AG09319 (cell line): ENCODE data around the gene GOLGA6C.
"Not testable (repeated sequence)": the region's sequence is repeated elsewhere in the genome, so short reads cannot be mapped to it uniquely, and the experiment has no call there.

Experiments used
- DNase-seq: peaks from one replicate; pipeline ENCODE4 v3.0.0-alpha.2; 2010; ENCODE audit warnings: low read depth; ENCODE audit errors: extremely low read depth
- TF ChIP-seq, protein P1 (sequence below): IDR thresholded peaks from 2 replicates; pipeline ENCODE4 v1.5.1; 2011; ENCODE audit warnings: low read depth, mild to moderate bottlenecking, inconsistent platforms, low read length, moderate library complexity

GOLGA6C gene

DNA sequence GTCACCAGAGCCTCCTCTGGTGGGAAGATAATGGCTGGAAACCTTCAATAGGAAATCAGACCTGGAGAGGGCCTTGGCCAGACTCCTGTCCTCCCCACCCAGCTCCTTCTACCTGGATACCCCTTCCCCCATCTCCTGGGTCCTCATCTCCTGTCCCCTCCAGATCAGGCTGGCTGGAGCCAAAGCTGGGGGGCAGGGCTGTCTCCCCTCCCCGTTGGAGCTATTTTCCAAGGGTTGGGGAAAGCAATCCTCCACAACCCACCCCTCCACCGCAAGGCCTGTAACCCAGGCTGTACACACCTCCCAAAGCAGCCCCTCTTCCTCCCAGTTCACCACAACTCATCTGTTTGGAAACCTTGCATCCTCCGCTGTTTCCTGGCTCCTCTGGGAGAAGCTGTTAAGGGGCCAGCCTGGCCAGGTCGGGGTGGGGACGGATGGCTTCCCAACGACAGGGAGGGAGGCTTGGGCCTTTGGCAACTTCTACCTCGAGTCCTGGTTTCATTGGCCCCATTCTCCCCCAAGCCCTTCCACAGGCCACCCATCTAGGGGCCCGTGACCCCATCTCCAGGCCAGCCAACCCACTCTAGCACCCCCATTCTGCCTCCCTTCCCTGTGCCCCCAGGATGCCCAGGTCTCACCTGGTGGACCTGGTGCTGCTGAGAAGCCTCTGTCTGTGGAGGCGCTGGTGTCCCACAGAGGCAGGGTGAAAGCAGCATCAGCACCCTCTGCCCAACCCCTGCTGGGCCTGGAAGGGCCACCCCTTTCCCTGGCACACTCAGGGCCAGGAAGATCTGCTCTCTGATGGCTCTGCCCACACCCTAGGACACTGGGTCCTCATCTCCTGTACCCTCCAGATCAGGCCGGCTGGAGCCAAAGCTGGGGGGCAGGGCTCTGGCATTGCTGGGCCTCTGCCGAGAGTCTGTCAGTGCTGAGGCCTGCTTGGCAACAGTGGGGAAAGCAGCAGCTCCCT is 22.1 kb upstream of the GOLGA6C start:
- TF ChIP-seq, protein P1, sequence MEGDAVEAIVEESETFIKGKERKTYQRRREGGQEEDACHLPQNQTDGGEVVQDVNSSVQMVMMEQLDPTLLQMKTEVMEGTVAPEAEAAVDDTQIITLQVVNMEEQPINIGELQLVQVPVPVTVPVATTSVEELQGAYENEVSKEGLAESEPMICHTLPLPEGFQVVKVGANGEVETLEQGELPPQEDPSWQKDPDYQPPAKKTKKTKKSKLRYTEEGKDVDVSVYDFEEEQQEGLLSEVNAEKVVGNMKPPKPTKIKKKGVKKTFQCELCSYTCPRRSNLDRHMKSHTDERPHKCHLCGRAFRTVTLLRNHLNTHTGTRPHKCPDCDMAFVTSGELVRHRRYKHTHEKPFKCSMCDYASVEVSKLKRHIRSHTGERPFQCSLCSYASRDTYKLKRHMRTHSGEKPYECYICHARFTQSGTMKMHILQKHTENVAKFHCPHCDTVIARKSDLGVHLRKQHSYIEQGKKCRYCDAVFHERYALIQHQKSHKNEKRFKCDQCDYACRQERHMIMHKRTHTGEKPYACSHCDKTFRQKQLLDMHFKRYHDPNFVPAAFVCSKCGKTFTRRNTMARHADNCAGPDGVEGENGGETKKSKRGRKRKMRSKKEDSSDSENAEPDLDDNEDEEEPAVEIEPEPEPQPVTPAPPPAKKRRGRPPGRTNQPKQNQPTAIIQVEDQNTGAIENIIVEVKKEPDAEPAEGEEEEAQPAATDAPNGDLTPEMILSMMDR = no peak
- no peak for DNase-seq

DNA sequence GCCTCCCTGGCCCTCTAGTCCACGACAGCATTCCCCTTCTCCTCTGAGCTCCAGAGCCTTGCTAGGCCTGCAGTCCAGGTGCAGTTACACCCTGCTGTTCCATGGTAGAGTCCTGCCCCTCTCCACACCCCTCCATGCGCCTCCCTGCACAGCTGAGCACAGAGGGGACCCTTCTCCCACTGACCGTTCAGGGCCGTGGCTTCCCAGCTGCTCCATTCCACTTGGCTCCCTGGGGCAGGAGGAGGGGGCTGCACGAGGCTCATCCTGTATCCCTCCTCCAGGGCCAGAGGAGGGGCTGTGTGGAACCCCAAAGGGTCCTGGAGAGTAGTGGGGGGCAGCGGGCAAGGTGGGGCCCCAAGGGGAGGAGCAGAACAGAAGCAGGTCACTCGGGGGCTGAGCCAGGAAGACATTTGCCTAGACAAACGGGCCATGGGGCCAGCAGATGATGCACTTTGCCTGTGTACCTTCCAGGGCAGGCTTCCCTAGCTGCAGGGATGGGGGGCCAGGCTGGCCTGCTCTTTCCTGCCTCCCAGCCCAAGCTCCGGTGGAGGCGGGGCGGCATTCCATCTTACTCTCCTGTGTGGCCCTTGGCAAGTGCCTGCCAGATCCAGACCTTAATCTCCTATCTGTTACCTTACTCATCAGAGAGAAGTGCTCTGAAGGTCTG is 20.7 kb upstream of the GOLGA6C start:
- TF ChIP-seq, protein P1 = no peak
- no peak for DNase-seq

DNA sequence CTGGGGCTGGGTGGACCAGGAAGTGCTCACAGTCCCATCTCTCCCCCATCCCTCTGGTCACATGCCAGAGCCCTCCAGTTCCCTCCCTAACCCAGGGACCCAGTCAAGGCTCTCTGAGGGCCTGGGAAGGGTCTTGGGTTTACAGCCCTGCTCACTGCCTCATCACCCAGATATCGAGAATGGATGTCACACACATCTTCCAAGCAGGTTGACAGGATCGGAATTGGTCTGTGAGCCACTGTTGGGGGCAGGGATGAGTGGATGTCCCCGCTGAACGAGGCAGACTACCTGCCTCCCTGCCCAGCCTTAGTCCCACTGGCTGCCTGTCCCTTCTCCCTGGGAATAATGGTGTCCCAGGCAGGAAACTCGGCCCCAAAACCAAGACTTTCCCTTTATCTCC is 20.0 kb upstream of the GOLGA6C start:
- DNase-seq = no peak

DNA sequence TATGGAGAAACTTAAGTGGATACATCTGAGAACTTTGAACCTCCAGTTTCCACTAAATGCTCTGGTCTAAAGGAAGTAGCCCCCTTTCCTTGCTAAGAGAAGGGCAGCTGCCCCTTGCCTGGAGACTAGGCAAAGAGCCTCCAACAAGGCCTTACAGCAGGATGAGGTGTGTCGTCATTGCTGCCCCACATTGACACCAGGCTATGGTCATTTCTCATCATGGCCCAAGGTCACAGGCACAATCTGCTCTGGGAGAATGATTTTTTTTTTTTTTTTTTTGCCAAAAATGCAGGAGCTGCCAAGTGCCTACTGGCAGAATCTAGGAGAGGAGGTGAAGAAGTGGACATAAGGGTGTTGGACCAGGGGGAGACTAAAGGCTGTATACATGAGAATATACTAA is 12.4 kb upstream of the GOLGA6C start:
- DNase-seq = not testable (repeated sequence)

More for the DNA sequence above, 20.0 kb upstream of the GOLGA6C start:
- TF ChIP-seq, protein P1 = no peak

DNA sequence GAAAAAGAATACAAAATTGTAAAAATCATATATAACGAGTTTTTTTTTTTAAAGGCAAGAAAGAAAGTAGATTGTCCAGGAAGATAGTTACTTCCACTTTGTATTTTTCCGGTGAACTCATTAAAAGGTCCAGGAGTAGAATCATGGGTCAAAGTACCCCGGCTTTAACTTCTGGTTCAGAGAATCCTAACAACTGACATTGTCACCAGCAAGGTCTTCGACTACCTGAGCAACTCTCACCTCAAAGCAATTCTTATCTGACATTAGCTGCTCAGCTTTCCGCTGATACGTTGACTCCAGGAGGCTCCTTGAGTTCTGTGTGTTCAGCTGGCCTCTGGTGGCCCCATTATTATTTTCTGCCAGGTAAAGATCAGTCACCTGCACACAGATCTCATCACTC is 9.1 kb upstream of the GOLGA6C start:
- DNase-seq = not testable (repeated sequence)

DNA sequence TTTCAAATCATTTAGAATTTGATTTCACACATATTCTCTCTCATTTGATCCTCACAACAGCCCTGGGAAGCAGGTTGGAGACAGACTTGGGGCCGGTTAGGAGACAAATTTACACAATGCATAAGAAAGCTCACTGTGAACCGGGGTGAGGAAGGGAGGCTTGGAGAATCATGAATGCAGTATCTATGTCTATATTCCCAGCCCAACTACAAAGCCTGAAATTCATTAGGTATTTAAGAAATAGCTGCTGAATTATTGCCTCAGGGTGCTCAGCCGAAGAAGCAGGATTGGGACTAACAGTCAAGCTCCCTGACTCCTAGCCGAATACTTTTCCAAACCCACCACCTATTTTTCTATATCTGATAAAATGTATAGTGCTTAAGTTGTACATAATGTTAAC is 8.4 kb upstream of the GOLGA6C start:
- TF ChIP-seq, protein P1 = no peak
- no peak for DNase-seq

DNA sequence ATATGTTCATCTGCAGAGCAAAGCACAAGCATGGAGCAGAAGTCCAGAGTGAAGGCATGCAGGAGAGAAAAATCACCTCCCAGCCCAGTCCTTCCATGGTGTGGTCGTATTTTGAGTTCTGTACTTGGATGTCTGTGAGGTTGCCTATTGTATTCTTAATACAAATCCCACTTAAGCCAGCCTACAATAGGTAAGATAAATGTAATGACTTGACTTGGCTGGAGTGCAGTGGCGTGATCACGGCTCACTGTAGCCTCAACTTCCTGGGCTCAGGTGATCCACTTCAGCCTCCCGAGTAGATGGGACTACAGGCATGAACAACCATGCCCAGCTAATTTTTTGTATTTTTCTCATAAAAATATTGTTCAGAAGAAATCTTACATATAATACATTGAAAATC is 6.8 kb upstream of the GOLGA6C start:
- DNase-seq = not testable (repeated sequence)

DNA sequence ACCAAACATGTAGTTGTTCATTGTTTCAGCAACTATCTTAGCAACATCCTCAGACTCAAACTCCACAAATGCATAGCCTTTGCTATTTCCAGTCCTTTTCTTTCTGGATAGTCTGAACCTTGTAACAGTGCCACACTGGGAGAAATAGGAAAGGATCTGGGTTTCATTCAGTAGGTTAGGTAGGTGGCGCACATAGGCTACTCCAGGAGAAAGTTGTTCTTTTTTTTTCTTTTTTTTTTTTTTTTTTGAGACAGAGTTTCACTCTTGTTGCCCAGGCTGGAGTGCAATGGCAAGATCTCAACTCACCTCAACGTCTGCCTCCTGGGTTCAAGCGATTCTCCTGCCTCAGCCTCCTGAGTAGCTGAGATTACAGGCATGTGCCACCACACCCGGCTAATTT is 5.8 kb upstream of the GOLGA6C start:
- not testable (repeated sequence) for DNase-seq

DNA sequence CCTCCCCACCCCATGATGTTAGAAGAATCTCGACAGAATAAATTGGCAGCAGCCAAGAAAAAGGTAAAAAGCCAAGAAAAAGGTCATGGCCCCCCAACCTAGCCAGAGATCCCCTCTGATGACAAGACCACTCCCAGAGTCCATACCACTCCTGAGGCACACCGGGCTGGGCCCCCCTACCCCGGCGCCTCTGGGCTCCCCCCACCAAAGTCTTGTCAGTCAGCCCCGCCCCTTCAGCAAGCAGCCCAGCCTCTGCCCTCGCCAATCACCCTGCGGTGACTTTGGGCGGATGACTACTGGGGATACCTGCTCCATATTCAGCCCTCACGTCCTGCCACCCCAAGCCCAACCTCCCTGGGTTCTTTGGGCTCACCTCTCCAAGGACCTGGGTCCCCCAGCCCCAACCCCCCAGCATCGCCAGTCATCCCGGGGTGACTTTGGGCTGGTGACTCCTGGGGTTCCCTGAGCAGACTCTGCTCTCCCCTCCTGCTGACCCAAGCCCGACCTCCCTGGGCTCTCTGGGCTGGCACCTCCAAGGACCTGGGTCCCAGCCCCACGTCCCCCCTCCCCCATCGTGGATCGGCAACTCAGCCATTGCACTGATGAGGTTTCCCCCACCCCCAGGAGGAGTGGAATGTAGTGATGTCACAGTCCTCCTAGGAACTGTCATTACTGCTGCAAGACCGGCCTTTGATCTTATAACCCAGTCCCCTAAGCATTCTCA is 648 bp downstream of the GOLGA6C start:
- not testable (repeated sequence) for DNase-seq

DNA sequence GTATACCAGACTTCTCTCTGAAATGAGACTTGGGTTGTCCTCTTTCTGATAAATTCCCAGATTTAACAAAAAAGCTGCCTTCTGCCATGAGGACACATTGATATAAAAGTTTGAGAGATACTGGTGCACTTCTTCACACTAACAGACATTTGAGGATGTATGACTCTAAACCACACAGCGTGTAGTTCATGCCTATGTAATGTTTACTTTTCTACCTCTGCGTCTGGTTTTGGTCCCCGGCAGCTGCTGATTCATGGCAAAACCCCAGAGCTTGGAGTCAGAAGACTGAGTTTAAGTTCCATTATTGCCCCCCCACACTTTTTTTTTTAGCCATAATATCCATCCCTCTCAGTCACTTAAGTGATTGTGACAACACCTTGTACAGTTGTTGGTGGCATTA is 1.7 kb downstream of the GOLGA6C start:
- not testable (repeated sequence) for DNase-seq

DNA sequence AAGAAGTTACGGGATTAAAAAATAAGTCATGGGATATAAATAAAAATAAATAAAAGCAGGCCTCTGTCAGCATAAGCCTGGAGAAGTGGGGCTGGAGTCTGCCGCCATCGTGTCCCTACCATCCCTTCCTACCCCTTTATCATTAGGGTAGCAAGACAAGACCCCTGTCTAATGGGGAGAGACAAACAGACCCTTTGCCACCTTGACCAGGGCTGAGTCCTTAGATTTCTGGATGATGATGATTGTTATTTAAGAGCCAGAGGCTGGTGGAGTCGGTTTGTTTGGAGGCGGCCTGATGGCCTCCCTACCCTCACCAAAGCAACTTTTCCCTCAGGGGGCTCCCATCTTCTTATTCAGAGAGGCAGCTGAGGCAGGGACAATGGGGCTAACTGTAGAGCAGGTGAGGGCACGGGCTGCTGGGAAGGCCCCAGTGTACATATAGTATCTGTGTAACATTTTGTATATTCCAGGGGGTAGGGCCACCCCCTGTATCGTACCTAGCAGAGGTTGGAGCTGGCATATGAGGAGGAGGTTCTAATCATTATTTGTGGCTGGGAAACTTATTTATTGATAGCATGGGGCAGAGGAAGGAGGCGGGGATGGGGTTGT is 15.7 kb downstream of the GOLGA6C start:
- not testable (repeated sequence) for DNase-seq
